ENCODE results near the gene HECW1. TPM values are rescaled to one million over a fixed set of nuclear protein-coding genes. Genes with fewer than 3 reads are reported as not detected.

The HECW1 gene
- total and polyA plus RNA-seq, 4 donors, result 0.05 TPM; not detected in 3

DNA sequence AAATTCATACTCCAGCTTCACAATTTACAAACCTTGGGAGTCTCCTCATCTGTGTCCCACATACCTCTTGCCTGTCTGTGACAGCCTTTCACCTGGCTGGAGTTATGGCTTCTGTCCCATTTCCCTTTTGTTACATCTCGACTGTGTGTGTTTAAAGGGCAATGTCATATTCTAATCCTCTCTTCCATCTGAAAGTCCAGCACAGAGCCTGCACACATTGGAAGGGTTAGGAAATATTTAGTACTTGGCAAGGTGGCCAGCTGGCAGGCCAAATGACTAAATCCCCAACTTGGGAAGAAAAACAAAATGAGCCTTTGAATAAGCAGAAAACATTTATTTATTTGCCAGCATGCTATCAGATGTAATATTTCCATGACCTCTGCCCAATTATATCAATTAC is 350.4 kb downstream of the HECW1 start:
- no peak for DNase-seq (ENCODE audit: low spot score)
- no peak overlapping the region for H3K9ac ChIP-seq (ENCODE audit: low read depth in 1 of 2, low read length in 2 of 2)
- peak; percentile 91 for TF ChIP-seq SP1 (IDR thresholded peaks at IDR 0.05)
- TF ChIP-seq, protein P1, sequence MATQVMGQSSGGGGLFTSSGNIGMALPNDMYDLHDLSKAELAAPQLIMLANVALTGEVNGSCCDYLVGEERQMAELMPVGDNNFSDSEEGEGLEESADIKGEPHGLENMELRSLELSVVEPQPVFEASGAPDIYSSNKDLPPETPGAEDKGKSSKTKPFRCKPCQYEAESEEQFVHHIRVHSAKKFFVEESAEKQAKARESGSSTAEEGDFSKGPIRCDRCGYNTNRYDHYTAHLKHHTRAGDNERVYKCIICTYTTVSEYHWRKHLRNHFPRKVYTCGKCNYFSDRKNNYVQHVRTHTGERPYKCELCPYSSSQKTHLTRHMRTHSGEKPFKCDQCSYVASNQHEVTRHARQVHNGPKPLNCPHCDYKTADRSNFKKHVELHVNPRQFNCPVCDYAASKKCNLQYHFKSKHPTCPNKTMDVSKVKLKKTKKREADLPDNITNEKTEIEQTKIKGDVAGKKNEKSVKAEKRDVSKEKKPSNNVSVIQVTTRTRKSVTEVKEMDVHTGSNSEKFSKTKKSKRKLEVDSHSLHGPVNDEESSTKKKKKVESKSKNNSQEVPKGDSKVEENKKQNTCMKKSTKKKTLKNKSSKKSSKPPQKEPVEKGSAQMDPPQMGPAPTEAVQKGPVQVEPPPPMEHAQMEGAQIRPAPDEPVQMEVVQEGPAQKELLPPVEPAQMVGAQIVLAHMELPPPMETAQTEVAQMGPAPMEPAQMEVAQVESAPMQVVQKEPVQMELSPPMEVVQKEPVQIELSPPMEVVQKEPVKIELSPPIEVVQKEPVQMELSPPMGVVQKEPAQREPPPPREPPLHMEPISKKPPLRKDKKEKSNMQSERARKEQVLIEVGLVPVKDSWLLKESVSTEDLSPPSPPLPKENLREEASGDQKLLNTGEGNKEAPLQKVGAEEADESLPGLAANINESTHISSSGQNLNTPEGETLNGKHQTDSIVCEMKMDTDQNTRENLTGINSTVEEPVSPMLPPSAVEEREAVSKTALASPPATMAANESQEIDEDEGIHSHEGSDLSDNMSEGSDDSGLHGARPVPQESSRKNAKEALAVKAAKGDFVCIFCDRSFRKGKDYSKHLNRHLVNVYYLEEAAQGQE (IDR thresholded peaks at IDR 0.05), result peak; percentile 68
- peak; percentile 46 for TF ChIP-seq ATF3 (IDR thresholded peaks at IDR 0.05)
- peak; percentile 67 for TF ChIP-seq HNF4G (IDR thresholded peaks at IDR 0.05)
- TF ChIP-seq HNF4A (conservative IDR thresholded peaks at IDR 0.05), result peak; percentile 90 to 92
- TF ChIP-seq GABPA (IDR thresholded peaks at IDR 0.05 in 1 of 2, conservative IDR thresholded peaks at IDR 0.05 in 1 of 2), result no peak
- peak in 1 of 2 donors; percentile 84 for TF ChIP-seq JUND (IDR thresholded peaks at IDR 0.05)
- TF ChIP-seq, protein P2, sequence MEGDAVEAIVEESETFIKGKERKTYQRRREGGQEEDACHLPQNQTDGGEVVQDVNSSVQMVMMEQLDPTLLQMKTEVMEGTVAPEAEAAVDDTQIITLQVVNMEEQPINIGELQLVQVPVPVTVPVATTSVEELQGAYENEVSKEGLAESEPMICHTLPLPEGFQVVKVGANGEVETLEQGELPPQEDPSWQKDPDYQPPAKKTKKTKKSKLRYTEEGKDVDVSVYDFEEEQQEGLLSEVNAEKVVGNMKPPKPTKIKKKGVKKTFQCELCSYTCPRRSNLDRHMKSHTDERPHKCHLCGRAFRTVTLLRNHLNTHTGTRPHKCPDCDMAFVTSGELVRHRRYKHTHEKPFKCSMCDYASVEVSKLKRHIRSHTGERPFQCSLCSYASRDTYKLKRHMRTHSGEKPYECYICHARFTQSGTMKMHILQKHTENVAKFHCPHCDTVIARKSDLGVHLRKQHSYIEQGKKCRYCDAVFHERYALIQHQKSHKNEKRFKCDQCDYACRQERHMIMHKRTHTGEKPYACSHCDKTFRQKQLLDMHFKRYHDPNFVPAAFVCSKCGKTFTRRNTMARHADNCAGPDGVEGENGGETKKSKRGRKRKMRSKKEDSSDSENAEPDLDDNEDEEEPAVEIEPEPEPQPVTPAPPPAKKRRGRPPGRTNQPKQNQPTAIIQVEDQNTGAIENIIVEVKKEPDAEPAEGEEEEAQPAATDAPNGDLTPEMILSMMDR (IDR thresholded peaks at IDR 0.05; ENCODE audit: low read depth, low read length, missing input control), result no peak
- TF ChIP-seq RAD21 (IDR thresholded peaks at IDR 0.05), result peak; percentile 47 to 60
- peak; percentile 85 for TF ChIP-seq YY1 (IDR thresholded peaks at IDR 0.05)
- TF ChIP-seq, protein P3, sequence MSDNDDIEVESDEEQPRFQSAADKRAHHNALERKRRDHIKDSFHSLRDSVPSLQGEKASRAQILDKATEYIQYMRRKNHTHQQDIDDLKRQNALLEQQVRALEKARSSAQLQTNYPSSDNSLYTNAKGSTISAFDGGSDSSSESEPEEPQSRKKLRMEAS (IDR thresholded peaks at IDR 0.05), result peak; percentile 96
- peak; percentile 68 for TF ChIP-seq FOXA2 (IDR thresholded peaks at IDR 0.05)
- TF ChIP-seq EGR1 (IDR thresholded peaks at IDR 0.05; ENCODE audit: low read depth in 2 of 2), result peak; percentile 16 to 82
- TF ChIP-seq ZBTB33 (IDR thresholded peaks at IDR 0.05), result peak; percentile 62
- TF ChIP-seq NR2F2 (IDR thresholded peaks at IDR 0.05), result peak; percentile 25
- TF ChIP-seq FOXA1 (IDR thresholded peaks at IDR 0.05), result peak; percentile 62
- TF ChIP-seq TAF1 (conservative IDR thresholded peaks at IDR 0.05), result no peak
- peak; percentile 70 to 85 for TF ChIP-seq RXRA (IDR thresholded peaks at IDR 0.05)
- H3K36me3 ChIP-seq (ENCODE audit: control insufficient read depth in 4 of 4, insufficient read depth in 3 of 4, low read depth in 1 of 4, low read length in 3 of 4), result no peaks in the 10 kb centered on the region
- H3K4me3 ChIP-seq (ENCODE audit: low read depth in 1 of 3, low read length in 3 of 3), result no peak overlapping the region
- peaks cover 8 to 42% (median 31%) of the 10 kb centered on the region in 4 donors for H3K4me1 ChIP-seq (ENCODE audit: control insufficient read depth in 4 of 4, insufficient read depth in 4 of 4, low read length in 3 of 4)
- H3K27me3 ChIP-seq (ENCODE audit: control insufficient read depth in 4 of 4, insufficient read depth in 4 of 4, low read length in 3 of 4), result no peaks in the 10 kb centered on the region
- WGBS, result 21% methylated on average over 1 of the region's 1 CpG
- peak overlapping the region in 1 of 2 donors; percentile 15 for H3K27ac ChIP-seq (ENCODE audit: low read depth in 1 of 2, low read length in 2 of 2)
- H3K9me3 ChIP-seq (ENCODE audit: control insufficient read depth in 4 of 4, low read length in 3 of 4), result no peaks in the 10 kb centered on the region
